NCI-H510A treated with DMSO at 0.1 percent for 48 hours (cell line): ENCODE results near the gene PARVB.

Source experiments
- DNase-seq: peaks from one replicate; lab custom pipeline; 2025; lab: John Stamatoyannopoulos, UW

The PARVB gene

GRCh38 chr22:44136112-44136511 lies 112.0 kb downstream of the PARVB start:
- DNase-seq: no peak

DNA sequence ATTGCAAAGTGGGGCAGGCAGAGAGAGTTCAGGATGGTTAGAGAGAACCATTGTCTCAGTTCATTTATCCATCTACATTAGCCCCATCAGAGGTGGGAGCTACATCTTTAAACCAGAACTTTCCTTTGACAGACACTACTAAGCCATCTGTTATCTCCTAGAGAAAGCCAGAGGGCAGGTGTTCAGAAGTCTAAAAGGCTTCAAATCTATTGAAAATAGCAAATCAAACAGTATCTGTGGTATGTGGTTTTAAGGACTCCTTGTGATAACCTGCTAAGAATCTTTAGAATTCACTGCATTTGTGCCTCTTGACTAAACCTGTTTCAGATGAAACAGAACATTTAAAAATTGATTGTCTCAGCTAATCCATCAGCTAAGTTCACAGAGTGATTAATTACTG lies 112.7 kb downstream of the PARVB start:
- DNase-seq: no peak

DNA sequence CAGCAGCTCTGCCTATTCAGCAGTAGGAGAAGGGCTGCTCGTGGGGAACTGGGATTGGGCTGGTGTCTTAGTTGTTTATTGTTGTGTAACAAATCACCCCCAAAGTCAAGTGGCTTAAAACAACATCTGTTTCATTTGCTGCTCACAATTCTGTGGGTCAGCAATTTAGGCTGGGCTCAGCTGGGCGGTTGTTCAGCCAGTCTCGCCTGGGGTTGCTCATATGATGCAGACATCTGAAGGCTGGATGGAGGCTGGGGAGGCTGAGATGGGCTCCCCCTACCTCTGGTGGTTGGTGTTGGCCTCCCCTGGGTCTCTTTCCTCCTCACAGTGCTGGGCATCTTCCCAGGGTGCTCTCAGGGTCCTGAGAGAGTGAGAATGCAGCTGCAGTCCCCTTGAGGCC lies 113.3 kb downstream of the PARVB start:
- DNase-seq: no peak

DNA sequence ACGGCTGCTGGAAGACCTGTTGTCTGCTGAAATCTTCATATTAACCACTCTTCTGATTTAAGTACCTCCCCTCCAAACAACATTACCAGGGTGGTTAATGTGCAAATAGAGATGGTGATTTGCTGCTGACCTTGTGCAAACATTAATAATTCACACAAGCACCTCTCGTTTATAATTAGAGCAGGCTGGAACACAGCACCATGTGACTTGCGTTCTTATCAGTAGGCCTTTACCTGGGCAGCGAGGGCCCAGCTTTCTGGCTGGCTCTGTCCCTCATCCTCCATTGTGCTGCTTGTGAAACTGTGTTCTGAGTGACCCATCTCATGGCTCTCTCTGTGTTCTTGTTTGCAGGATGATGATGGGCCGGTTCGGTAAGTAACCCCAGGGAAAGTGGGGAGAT lies 115.7 kb downstream of the PARVB start:
- peak; percentile 70 for DNase-seq

DNA sequence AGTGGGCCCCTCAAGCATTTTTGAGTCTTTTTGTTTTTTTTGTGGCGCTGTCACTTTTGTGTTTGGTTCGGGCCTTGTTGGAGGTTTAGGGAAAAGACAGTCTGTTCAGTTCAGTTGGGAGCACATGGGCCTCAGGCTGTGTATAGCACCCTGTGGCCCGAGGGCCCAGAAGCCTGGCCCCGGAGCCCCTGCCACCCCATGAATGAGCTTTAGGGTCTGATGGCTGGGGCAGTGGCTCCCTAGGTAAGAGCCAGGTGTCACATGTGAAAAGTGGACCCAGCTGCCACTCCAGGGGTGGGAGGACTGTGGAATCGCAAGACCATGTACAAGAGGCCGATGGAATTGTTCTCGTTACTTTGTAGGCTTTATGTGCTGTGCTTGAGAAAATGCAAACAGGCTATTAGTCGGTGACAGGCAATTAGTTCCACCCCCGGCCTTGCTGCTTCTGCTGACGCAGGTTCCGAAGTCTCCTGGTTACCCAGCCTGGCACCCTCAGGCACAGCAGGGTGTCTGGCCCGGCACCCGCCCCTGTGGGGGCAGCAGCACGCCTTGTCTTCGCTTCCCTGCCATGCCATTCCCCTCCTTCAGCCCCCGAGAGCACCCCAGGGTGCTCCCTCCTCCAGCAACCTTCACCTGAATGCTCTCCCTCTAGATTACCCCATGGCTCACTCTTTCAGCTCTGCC lies 118.5 kb downstream of the PARVB start:
- no peak for DNase-seq

DNA sequence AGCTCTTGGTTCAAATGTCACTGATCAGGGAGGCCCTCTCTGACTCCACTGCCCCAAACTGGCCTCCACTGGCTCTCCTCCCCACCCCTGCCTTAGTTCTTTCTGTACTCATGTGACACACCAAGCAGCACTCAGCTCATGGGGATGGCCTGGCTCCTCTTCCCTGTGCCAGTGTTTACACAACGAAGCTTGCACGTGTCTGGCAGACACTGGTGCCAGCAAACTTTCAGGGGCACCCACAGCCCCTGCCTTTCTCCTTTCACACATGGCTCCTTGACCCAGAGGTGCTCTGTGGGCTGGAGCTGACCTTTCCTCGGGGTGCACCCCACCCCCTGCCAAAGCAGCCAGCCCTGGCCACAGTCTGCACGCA lies 119.0 kb downstream of the PARVB start:
- DNase-seq: no peak

DNA sequence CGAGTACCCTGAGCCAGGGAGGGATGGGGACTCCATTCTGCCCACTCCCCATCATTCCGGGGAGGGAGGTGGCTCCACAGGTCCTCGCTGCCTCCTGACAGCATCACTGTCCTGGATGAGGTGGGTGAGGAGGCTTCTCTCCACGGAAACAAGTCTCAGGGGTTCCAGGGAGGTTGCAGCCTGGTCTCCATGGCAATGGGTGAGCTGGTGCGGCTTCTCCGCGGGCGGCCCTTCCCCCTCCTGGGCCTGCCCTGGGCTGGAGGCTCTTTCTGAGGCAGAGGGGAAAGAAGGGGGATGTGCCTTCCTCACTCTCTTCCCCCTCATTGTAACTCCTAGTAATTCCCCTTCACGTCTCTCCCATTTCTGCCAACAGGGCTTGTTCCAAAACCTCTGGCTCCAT lies 119.5 kb downstream of the PARVB start:
- no peak for DNase-seq

GRCh38 chr22:44144046-44144569 lies 120.0 kb downstream of the PARVB start:
- no peak for DNase-seq

- no peak for DNase-seq
Observed at GRCh38 chr22:44145544-44145943, 121.4 kb downstream of the PARVB start.

- no peak for DNase-seq
Observed at GRCh38 chr22:44146088-44146861, 122.2 kb downstream of the PARVB start.

GRCh38 chr22:44147008-44147645 lies 123.0 kb downstream of the PARVB start:
- no peak for DNase-seq

DNA sequence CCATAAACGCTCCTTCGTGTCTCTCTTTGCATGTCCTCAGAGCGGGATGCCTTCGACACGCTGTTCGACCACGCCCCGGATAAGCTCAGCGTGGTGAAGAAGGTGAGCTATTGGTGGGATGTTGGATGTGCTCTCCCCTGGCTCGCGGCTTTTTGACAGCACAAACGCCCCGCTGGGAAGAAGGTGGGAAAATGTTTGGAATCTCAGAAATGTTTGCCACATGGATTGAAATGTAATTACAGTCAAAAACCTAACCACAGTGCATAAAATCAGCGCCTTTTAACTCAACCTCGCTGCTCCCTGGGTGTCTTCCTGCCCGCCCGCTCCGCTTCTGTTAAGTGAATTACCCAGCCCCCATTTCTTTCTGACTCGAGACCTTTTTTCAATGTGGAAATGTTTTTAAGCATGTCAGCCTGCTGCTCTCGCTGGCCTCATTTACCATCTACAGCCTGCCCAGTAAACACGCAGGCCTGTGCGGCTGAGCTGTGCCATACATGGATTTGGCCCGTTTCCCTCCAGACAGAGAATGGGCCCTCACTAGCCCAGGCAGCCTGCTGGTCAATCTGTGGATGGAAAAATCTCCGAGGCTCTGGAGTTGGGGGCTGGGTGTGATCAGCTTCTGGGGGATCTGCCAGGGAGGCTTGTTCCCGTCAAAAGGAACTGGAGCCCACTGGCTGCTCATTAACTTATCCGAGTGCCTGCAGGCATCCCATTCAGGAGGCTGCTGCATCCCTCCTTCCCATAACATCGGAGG lies 123.9 kb downstream of the PARVB start:
- DNase-seq: no peak

GRCh38 chr22:44151676-44152075 lies 127.6 kb downstream of the PARVB start:
- DNase-seq: no peak

DNA sequence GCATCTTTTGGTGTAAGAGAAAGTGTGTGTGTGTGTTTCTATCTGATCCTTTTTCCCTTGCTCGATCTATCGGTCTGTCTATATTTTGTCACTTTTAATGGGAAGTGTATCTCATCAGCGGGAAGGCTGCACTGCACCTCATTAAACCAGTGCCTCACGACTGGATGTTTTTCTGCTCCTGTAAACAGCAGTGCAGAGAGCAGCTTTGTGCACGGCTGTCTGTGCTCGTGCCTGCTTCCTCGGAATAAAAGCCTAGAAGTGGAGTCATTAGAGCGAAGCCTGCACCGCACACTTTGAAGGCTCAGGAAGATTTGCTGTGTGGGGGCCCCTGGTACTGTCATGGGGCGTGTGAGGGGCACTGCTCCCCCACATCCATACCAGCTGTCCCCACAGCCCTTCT lies 129.6 kb downstream of the PARVB start:
- DNase-seq: no peak

- no peak for DNase-seq
Observed at GRCh38 chr22:44154436-44154942, 130.4 kb downstream of the PARVB start.

GRCh38 chr22:44155115-44155514 lies 131.0 kb downstream of the PARVB start:
- DNase-seq: no peak

DNA sequence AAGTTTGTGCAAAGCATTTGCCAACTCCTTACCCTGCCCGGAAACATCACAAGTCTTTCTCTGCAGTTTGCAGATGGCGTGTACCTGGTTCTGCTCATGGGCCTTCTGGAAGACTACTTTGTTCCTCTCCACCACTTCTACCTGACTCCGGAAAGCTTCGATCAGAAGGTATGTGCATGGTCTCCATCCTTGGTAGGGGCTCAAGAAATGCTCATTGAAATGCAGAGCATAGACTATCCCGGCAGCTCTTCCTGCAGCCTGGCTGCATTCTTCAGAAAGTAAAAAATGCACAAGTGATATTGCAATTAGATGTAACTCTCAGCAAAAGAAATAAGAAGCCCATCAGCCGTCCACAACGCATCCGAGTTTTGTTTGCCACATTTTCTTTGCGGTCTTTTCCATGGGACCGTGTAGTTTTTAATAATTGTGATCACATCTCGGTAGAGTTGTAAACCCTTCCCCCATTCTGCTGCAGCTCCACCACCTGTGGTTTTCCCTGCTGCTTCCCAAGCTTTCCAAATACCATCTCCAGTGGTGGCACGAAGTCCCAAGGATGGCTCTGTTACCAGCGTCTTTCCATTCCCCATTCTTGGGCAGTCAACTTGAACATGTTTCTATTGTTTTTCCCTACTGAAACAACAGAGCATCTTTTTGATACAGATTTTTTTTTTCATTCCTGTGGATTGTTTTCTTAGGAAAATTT lies 134.0 kb downstream of the PARVB start:
- DNase-seq: no peak

DNA sequence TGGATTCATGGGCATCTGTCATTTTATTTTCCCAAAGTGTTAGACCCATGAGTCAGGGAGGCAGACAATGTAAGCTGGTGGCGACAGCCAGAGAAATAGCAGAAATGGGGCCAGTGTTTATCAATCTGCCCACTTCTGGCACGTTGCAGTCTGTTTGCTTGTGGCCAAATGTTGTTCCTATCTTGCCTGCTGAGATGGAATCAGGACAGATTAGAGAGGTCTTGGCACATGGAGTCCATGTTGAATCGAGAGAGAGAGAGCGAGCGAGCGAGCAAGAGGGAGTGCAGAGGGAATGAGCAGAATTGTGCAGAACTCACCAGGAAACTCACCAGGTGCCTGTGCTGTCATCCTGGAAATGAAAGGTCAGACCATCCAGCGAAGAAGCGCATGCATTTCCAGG lies 134.7 kb downstream of the PARVB start:
- no peak for DNase-seq

DNA sequence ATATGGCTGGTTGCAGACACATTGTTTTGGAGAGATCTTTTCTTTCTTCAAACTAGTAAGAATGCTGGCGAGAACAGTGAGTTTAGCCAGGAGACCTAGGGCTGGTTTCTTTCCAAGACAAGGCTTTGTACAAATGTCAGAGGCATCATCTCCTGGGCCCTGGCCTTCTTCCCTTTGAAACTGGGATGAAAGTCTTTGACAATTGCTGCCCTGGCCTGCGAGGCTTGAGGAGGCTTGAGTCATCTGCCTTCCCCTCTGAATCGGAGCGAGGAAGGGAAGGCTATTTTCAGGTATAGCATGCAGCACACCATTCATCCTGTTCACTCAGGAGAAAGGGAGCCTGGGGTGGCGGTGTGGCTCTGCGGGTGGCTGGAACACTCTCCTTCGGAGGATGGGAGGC lies 135.1 kb downstream of the PARVB start:
- DNase-seq: no peak

- DNase-seq: no peak
Observed at GRCh38 chr22:44159811-44160210, 135.7 kb downstream of the PARVB start.

- DNase-seq: no peak
Observed at GRCh38 chr22:44160421-44160820, 136.3 kb downstream of the PARVB start.
